Measurements from ENCODE around the gene SCYGR2. TPM values are rescaled to one million over a fixed set of nuclear protein-coding genes. Genes with fewer than 3 reads are reported as not detected.
"Not testable (repeated sequence)": the region's sequence is repeated elsewhere in the genome, so short reads cannot be mapped to it uniquely, and the experiment has no call there.

The SCYGR2 gene, protein sequence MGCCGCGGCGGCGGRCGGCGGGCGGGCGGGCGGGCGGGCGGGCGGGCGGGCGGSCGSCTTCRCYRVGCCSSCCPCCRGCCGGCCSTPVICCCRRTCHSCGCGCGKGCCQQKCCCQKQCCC
- total RNA-seq (not detected), polyA plus RNA-seq (not detected)

DNA sequence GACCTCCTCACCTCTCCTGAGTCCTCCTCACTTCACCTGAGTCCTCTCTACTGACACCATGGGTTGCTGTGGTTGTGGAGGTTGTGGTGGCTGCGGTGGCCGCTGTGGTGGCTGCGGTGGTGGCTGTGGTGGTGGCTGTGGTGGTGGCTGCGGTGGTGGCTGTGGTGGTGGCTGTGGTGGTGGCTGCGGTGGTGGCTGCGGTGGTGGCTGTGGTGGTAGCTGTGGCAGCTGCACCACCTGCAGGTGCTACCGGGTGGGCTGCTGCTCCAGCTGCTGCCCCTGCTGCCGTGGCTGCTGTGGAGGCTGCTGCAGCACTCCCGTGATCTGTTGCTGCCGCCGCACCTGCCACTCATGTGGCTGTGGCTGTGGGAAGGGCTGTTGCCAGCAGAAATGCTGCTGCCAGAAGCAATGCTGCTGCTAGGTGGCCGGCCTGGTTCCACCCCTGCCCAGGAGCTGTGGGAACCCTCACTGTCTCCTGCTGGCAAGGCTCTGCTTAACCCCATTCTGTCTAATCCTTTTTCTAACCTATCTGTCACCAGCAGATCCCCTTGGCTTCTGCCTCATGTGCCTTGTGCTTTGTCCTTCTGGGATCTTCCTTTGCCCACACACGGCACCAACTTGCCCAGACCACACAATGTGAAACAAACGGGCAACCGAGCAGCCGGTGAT is at the start of gene SCYGR2:
TSS of gene SCYGR2 (plus strand) at position 59 of the 669 bp plus-strand sequence. CDS start at position 59, 0 bp downstream.
- DNase-seq; H3K9me3 ChIP-seq; H3K4me3 ChIP-seq; H3K27me3 ChIP-seq; intact Hi-C loops (cut with DNase I); H3K27ac ChIP-seq; FAIRE-seq; H3K36me3 ChIP-seq; H3K4me1 ChIP-seq: not testable (repeated sequence)
- ATAC-seq: peak in 2 of 4 donors; percentile 11 to 47
- 68 to 79% methylated on average over 13 to 16 of the region's 16 CpGs for WGBS, 2 donors

DNA sequence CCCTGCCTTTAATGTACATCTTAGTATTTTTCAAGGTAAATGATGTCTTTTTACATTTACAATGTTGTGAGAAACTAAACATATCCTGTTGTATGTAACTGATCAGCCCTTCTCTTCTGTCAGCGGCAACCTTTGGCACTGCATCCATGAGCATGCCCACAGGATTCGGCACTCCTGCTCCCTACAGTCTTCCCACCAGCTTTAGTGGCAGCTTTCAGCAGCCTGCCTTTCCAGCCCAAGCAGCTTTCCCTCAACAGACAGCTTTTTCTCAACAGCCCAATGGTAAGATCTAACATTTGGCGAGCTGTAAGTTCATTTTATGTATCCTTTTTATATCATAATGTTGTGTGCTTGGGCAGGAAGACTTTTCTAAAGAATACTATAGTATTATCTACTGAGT is 46.9 kb upstream of the SCYGR2 start:
- Histone ChIP-seq H3K4me3 (no peak overlapping the region), H3K4me1 (no peaks in the 10 kb centered on the region), H3K27ac (no peak overlapping the region), H3K36me3 (peaks cover 0 to 14% (median 0%) of the 10 kb centered on the region in 3 donors), H3K27me3 (no peaks in the 10 kb centered on the region), H3K9me3 (no peaks in the 10 kb centered on the region)
- no peak for TF ChIP-seq CTCF (IDR thresholded peaks at IDR 0.05)
- DNase-seq: no peak
- intact Hi-C loops (cut with DNase I): no loop called here
- FAIRE-seq: no peak
- 99 to 100% methylated on average over 3 of the region's 3 CpGs for WGBS, 2 donors
- no peak for ATAC-seq

DNA sequence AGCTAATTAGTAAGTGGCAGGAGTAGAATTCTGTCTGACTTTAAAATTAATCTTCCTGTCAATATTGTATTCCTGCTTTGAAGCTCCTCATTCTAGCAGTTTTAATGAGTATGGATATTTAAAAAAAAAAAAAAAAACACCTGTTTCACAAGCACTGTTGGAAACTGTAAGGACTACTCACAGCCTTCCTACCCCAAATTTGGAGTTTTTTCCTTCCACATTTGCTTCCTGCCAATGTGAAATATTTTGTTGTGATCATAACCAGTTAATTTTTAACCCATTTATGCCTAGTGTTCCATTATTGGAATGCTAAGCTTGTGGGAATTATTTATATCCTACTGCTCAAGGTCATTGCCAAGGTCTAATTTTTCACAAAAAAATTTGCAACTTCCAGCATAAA is 36.1 kb upstream of the SCYGR2 start:
- H3K9me3 ChIP-seq: no peaks in the 10 kb centered on the region
- H3K36me3 ChIP-seq: no peaks in the 10 kb centered on the region
- H3K4me3 ChIP-seq: no peak overlapping the region
- H3K27me3 ChIP-seq: no peaks in the 10 kb centered on the region
- DNase-seq: no peak
- intact Hi-C loops (cut with DNase I): no loop called here
- FAIRE-seq: no peak
- TF ChIP-seq CTCF (IDR thresholded peaks at IDR 0.05): no peak
- no peak for ATAC-seq
- H3K27ac ChIP-seq: no peak overlapping the region
- H3K4me1 ChIP-seq: peaks cover 0 to 4% (median 0%) of the 10 kb centered on the region in 3 donors

DNA sequence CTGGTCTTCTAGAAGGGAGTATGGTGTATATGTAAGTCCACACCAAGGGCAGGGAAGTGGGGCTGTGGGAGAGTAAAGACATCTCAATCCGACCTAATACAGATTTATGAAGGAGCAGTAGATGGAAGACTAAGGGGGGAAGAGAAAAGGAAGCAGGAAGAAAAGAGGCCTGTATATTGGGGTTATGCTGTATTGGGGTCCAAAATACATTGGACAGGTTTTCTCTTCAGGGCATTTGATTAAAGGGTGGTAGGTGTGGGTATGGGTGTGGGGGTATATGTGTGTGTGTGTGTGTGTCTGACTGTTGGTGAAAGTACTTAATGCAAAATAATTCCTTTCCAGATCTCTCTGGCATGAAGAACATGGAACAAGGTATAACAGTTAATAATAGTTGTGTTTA is 33.6 kb upstream of the SCYGR2 start:
- H3K27me3 ChIP-seq: no peaks in the 10 kb centered on the region
- no peak for ATAC-seq
- no peak overlapping the region for H3K27ac ChIP-seq
- H3K9me3 ChIP-seq: no peaks in the 10 kb centered on the region
- no peak for FAIRE-seq
- WGBS, 2 donors: 94 to 95% methylated on average over 1 of the region's 1 CpG
- H3K4me3 ChIP-seq: no peak overlapping the region
- DNase-seq: no peak
- no peaks in the 10 kb centered on the region for H3K36me3 ChIP-seq
- intact Hi-C loops (cut with DNase I): no loop called here
- no peak for TF ChIP-seq CTCF (IDR thresholded peaks at IDR 0.05)
- peaks cover 0 to 4% (median 0%) of the 10 kb centered on the region in 3 donors for H3K4me1 ChIP-seq

DNA sequence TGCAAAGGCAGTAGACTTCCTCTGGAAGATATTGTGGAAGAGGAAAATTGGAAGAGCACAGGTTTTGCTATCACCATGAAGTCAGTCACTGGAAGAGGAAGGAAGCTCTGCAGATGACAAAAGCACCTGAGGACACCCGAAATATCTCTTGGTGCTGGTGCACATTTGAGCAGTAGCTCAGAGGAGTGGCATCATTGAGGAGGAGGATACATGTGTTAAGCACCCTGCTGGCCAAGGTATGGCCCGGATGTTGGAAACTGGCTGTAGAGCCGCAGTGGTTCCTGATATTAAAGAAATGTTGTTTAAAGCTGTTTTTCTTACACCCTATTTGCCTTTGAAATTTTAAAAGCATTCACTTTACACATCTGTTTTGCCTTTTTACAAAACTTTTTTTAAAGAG is 32.7 kb upstream of the SCYGR2 start:
- intact Hi-C loops (cut with DNase I): no loop called here
- Histone ChIP-seq H3K4me3 (no peak overlapping the region), H3K27ac (no peak overlapping the region), H3K9me3 (no peaks in the 10 kb centered on the region), H3K36me3 (no peaks in the 10 kb centered on the region), H3K4me1 (peaks cover 0 to 4% (median 0%) of the 10 kb centered on the region in 3 donors), H3K27me3 (no peaks in the 10 kb centered on the region)
- WGBS, 2 donors: 66 to 77% methylated on average over 3 of the region's 3 CpGs
- TF ChIP-seq CTCF (IDR thresholded peaks at IDR 0.05): no peak
- DNase-seq (no peak), FAIRE-seq (no peak), ATAC-seq (peak in 1 of 4 donors; percentile 32)
